GM19467 (cell line): ENCODE measurements around the gene POLR1C.
"Not testable (repeated sequence)": the region's sequence is repeated elsewhere in the genome, so short reads cannot be mapped to it uniquely, and the experiment has no call there.

Experiments
- ATAC-seq: cut with Tn5 transposase; IDR thresholded peaks from one replicate; pipeline ENCODE4 v1.9.1; 2021; ENCODE audit warnings: mild to moderate bottlenecking, moderate library complexity; ENCODE audit not compliant: unreplicated experiment

POLR1C gene

DNA sequence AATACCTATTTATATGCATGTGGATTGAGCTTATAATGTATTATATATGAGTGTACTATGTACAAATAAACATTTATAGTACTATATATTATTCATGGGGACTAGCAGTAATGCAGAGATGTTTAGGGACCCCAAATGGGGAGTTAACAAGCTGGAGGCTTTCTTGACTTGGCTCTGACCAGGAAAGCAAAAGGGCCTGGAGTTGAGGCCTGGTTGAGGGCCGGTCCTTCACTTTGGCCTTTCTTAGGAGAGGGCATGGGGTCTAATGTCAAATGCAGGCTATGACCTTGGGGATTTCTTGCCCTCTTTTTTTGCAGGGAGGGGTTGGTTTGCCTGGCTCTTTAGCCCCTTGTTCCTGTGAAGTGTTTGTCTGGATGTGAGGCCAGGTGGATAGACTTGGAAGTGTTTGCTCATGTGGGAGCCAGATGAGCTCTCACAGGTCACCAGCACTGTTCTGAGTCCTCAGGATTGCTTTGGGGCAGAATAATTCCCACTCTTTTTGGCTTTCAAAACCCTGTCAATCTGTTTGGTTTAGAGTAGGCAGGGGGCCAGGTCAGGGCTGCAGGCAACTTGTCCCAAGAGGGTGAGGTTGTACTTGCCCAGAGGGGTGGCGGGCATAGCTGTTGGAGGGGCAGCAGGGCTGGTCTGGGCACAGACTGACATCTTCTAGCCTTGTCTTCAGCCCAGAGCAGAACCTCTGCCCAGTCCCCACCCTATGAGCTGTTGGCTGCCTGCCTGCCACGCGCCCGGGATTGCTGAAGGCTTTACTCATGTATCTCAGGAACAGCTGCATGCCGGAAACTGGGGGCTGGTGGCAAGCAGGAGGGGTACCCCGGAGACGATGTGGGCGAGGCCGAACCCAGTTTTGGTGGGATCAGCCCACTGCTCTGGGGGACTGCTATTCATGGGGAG, 24.9 kb upstream of the POLR1C start:
- no peak for ATAC-seq

DNA sequence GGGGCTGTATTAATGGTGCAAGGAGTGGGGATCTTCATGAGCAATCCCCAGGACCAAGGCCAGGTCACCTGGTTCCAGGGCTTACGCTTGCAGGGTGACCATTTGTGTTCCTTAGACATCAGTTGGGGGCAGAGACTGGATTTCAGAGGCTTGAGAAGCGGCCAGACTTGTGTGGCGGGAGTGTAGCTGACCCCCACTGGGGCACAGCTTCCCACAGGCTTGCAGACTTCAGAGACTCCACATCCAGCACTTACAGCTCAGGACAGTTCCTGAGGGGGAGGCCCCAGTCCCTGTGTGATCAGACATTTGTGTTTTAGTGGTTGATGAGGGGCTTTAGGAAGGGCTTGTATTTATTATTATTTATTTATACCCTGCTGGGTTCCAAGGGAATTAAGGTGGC, 24.2 kb upstream of the POLR1C start:
- ATAC-seq = no peak

DNA sequence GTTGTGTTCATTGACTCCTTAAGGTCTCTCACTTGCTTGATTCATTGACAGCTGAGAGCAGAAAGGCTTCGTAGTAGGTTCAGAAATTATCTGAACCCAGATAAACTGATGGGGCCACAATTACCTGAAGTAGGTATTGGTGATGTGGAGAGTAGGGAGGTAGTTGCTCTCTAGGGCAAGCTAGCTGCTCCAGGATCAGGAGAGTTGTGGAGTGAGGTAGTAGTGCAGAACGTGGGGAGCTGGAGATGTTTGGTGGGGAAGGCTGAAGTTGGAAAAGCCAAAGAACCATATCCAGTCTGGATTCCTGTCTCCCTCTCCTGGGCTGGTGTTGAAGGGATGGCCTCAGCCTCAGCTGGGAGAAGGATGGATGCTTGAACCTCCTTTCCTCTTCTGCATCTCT, 23.7 kb upstream of the POLR1C start:
- no peak for ATAC-seq

DNA sequence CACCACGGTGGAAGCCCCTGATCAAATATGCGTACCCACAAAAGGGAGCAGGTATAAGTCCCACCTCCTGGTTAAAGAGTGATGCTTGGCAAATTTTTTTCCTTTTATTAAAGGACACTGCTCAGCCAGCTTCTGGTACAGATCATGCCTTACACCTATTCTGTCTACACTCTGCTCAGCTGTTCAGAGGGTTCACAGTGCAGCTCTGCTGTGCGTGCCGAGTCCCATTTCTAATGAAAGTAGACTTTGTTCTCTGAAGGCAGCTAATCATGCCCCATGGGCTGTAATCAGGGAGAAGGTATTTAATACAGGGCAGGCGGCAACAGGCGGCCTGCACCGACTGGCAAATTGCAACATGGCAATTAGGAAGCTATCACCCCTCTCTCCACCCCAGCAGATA, 23.1 kb upstream of the POLR1C start:
- ATAC-seq = no peak

DNA sequence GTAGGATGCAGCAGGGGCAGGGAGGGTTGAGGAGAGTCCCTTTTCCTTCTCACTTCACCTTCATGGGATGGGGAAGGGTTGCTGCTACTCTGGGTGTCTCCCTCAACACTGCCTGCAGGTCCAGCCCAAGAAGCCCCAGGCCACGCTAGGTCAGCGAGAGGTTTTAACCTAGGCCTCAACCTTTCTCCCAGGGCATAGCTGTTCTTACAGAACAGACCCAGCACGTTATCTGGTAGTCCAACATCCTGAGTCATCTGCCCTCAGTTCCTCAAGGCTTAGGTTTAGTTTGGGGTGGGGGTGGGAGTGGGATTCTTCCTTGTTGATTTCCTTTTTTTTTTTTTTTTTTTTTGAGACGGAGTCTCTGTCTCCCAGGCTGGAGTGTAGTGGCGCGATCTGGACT, 22.6 kb upstream of the POLR1C start:
- ATAC-seq = no peak

DNA sequence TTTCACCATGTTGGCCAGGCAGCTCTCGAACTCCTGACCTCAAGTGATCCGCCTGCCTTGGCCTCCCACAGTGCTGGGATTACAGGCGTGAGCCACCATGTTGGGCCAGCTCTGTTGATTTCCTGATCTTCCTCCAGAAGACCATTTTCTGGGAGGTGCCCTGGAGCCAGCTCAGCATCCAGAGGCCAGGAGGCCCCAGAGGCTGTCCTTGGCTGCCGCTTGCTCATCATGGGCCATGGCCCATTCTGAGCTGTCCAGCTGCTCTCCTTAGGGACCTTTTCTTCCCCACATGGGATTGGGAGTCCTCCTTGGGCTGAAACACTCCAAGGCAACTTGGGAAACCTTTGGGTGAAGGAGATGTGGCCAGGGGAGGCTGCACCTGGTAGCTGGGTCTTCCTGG, 22.1 kb upstream of the POLR1C start:
- ATAC-seq = no peak

DNA sequence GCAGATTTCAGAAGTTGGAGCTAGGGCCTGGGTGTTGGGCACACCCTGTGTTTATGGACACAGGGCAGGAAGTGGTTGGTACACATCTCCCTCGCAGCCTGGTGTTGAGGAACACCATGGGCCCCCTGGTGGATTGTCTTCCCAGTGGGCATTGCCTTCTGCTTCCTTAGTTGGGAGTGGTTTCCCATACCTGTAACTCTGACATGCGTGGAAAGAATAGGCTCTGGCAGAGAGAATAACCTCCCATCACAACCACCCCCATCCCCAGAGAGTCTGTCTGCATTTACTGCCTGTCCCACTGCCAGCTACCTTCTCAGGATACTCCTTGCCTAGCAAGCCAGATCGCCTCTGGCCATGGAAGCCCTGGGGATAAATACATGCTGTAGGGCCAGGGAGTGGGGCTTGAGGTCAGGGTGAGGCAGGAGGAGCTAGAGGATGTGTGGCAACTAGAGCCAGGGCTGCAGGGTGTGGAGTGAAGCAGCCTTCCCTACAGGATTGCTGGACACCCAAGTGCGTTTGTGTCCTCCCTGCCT, 21.4 kb upstream of the POLR1C start:
- ATAC-seq = no peak

DNA sequence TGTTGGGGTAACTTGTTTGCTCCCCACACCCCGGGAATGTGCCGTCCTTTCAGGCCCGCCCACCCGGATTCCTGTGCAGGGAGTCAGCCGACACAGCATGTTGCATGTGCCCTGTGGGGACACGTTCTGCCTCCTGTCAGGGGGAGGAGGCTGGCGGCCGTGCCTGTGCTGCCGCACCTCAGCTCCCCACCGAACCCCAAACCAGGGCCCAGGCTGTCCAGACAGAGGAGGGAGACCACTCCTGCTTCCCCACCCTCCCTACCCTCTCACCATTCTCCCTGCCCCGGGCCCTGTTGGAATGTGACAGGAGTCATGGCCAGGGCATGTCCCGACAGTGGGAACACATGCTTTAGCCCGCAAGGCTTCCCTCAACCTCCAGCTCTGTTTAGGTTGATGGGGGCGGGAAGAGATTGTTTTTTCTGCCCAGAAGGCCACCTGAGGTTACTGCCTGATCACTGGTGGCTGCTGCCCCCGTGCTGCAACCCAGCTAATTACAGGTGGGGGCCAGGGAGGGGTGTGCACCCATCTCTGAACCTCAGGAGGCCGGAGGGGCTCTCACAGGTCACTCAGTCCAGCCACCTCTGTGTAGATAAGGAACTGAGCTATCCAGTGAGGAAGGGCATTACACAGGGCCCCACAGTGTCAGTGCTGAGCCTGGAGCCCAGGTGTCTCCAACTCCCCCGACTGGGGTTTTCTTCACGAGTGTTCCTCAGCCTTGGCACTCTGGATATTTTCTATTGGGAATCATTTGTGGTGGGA, 20.3 kb upstream of the POLR1C start:
- no peak for ATAC-seq

DNA sequence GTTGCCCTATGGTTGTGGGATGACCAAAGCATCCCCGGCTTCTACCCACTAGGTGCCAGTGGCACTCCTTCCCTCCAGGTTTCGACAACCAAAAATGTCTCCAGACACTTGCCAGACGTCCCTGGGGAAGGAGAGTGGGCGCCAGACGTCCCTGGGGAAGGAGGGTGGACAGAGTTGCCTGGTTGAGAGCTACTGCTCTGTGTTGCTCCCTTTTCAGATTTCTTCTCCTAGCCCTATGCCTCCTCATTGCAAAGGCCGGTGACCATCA, 19.8 kb upstream of the POLR1C start:
- no peak for ATAC-seq

DNA sequence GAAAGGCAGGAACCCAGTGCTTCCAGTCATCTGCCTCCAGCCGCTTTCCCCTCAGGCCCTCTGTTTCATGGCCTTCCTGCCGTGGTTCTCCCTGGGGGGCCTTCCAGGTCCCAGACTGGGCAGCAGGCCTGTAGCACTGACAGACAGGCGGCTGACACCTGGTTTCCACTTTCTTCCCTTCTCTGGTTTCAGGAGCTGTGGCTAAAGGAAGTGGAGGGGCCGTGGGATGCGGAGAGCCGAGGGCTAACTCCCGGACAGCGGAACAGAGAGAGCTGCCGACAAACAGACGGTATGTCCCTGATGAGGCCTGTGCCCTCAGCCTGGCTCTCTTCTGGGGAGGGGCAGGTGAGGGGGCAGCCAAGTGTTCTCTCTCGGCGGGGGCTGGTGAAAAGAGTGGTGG, 19.2 kb upstream of the POLR1C start:
- no peak for ATAC-seq

DNA sequence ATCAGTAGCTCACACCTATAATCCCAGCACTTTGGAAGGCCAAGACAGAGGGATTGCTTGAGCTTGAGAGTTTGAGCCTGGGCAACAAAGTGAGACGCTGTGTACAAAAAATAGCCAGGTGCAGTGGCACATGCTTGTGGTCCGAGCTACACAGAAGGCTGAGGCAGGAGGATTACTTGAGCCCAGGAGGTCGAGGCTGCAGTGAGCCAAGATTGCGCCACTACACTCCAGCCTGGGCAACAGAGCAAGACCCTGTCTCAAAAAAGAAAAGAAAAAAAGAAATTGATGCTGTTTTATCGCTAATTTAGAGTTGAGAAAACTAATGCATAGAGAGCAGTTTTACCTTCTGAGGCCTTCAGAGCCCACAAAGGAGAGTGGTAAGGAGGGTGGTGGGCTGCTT, 18.6 kb upstream of the POLR1C start:
- ATAC-seq = not testable (repeated sequence)

DNA sequence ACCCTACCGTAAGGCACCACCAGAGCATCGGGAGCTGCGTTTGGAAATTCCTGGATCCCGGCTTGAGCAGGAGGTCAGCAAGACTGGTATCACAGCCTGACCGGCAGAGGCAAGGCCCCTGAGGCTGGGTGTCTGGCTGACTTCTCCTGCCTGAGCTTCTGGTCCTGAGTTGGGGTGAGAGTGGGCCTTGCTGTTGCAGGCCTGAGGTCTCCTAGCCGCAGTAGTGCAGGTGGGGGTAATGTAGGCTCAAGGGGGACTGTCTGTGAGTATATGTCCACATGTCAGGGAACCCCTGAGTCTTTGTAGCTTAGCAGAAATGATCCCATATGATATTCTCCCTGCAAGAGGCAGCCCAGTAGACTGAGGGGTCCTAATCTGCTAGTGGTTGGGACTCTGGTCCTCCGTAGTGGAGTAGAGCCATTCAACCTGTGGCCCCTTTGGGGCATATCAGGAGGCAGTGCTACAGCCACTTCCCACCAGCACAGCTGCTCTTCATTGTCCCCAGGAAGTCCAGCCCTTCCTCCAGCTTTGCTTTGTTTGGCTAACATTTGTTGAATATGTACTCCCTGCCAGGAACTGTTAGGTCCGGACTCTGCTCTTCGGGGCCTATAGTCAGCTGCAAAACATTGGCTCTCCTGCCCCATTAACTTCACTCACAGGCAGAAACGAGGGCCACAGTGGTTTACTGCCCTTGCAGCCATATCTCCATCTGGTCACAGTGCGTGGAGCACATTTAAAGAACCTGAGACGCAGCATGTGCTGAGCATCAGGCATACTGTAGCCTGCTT, 17.7 kb upstream of the POLR1C start:
- no peak for ATAC-seq

DNA sequence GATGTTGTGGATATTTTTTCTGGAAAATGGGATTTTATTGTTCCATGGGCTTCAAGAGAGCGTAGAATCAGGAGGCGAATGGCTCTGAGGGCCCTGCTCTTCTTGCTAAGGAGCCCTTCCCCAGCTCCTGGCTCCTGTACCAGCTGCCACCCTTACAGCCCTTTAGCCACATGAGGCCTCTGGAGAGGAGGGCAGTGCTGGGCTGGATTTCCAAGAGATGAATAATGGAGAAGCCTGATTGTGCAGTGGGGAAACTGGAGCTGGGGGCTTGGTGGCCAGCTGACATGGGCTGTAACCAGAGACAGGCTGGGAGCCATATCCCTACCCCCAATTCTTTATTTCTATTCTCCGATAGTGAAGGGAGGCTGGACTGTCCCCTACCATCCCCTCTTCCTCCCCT, 16.0 kb upstream of the POLR1C start:
- no peak for ATAC-seq

DNA sequence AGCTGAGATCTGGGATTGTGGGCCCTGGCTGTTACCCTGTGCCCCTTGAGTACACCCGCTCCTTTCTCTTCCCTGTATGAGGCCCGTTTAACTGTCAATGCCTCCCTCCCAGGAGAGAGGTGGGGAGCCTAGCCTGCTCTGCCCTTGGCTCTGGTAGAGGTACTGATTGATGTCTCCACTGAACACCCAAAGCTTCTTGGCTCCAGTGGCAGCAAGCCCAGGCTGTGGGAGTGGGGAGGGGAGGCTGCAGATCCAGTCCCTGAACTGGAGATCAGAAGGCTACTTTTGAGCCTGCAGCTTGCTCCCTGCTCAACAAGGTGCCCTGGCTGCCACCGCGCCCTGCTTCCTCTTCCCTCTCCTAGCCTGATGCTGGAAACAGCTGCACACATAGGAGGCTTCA, 14.2 kb upstream of the POLR1C start:
- no peak for ATAC-seq

DNA sequence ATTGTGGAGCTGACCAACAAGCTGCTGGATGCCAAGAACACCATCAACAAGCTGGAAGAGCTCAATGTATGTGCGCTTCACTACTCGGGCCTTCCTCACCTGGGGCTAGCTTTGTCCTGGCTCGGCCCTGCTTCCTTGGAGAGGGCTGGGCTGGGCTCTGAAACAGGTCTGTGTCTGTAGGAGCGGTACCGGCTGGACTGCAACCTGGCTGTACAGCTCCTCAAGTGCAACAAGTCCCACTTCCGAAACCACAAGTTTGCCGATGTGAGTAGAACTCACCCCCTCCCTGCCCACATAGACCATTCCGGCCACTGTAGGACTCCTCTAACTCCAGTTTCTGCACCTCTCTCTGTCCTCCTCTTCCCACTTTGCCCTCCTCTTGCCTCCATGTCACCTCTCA, 13.4 kb upstream of the POLR1C start:
- ATAC-seq = no peak

DNA sequence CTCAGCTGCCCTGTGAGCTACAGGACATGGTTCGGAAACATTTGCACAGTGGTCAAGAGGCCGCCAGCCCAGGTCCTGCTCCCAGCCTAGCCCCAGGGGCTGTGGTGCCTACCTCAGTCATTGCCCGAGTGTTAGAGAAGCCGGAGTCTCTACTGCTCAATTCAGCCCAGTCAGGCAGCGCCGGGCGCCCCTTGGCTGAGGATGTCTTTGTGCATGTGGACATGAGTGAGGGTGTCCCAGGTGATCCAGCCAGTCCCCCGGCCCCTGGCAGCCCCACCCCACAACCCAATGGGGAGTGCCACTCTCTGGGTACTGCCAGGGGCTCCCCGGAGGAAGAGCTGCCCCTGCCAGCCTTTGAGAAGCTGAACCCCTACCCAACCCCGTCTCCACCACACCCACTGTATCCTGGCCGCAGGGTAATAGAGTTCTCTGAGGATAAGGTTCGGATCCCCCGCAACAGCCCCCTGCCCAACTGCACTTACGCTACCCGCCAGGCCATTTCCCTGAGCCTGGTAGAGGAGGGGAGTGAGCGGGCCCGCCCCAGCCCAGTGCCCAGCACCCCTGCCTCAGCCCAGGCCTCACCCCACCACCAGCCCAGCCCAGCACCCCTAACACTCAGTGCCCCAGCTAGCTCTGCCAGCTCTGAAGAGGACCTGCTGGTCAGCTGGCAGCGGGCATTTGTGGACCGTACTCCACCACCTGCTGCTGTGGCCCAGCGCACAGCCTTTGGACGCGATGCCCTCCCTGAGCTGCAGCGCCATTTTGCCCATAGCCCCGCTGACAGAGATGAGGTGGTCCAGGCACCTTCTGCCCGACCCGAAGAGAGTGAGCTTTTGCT, 11.9 kb upstream of the POLR1C start:
- no peak for ATAC-seq

DNA sequence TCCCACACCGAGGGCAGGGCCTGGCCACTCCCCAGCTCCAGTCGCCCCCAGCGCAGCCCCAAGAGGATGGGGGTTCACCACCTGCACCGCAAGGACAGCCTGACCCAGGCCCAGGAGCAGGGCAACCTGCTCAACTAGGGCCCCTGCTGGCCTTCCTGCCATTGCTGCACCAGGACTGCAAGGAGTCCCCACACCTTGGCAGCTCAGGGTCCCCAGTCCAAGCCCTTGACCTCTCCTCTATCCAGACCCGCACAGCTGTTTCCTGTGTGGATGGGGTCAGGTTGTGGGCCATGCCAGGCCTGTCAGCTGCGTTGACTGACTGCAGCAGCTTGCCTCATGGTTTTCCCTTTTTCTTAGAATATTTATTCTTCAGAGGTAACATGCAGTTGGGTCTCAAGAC, 11.2 kb upstream of the POLR1C start:
- ATAC-seq = no peak

DNA sequence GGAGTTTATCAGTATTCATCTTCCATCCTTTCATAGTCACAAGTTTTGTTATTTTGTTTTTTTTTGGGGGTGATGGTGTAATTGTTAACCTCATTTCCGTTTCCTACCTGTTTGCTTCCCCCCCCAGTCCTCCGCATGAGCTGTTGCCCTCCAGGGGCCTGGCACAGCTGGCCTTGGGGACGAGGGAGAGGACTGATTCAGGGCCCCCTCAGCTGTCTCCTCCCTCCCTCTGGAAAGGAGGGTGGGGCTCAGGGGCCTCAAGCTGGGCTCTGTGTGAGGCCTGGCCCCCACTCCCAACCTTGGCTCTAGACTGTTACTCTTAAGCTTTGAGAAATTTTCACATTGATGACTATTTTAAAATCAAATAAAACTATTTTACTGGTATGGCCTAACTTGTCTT, 10.7 kb upstream of the POLR1C start:
- no peak for ATAC-seq

DNA sequence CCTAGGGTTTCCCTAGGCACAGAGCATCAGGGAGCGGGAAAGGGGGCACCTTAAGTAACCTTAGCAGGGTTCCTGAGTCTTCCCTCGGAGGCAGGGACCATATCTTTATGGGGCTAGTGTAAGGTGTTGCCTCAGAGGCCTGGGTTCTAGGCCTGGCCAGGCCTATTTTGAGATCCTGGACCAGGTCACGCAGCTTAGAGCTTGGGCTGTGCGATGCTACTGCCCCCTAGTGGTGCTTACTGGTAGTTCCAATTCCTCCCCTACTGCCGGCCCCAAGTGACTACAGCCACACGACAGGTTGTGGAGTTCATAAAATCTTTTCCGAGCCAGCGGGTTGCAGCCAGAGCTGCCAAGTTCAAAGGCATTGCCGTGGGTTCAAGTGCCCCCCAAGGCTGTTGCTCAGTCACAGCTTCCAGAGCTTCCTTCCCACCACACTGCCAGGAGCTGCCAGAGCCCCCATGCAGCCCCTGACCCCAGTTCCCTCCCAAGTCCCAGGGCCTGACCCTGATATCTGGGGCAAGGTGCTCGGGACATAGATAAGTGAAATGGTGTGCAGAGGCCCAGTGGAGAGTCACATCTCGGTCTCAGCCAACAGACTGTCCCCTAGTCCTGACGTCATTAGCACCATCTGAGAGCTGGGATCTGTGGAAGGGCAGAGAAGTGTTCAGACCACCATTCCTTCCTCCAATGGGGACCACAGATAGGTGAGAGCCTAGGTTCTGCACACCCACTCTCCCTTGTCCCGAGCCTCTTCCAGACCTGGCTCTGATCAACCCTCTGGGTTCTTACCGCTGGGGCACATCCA, 10.0 kb upstream of the POLR1C start:
- peak; percentile 45 for ATAC-seq
